Stimulated activated CD4-positive, alpha-beta T cell treated with anti-CD3 and anti-CD28 coated beads, Interleukin-12 subunit alpha, Interleukin-12 subunit beta, amount 100 ng/mL, for 4 hours (primary cell): ENCODE data around the gene NR2F6.
"Not testable (repeated sequence)": the region's sequence is repeated elsewhere in the genome, so short reads cannot be mapped to it uniquely, and the experiment has no call there.

Experiments
- DNase-seq: peaks from one replicate; pipeline ENCODE4 v3.0.0-alpha.2; 2020

Gene NR2F6

GRCh38 chr19:17210296-17210695 is 35.4 kb downstream of the NR2F6 start:
- DNase-seq, result no peak

- peak; percentile 25 for DNase-seq
Observed at GRCh38 chr19:17209126-17210036, 36.3 kb downstream of the NR2F6 start.

GRCh38 chr19:17206736-17207581 is 38.8 kb downstream of the NR2F6 start:
- no peak for DNase-seq

GRCh38 chr19:17205237-17206140 is 40.2 kb downstream of the NR2F6 start:
- peak; percentile 48 for DNase-seq

- no peak for DNase-seq
Observed at GRCh38 chr19:17202713-17203112, 43.0 kb downstream of the NR2F6 start.

GRCh38 chr19:17202249-17202648 is 43.5 kb downstream of the NR2F6 start:
- no peak for DNase-seq

GRCh38 chr19:17200408-17201079 is 45.2 kb downstream of the NR2F6 start:
- DNase-seq, result no peak

- DNase-seq, result no peak
Observed at GRCh38 chr19:17197666-17198065, 48.1 kb downstream of the NR2F6 start.

- no peak for DNase-seq
Observed at GRCh38 chr19:17196610-17197009, 49.1 kb downstream of the NR2F6 start.

GRCh38 chr19:17195106-17195505 is 50.6 kb downstream of the NR2F6 start:
- DNase-seq, result no peak

GRCh38 chr19:17194608-17195007 is 51.1 kb downstream of the NR2F6 start:
- DNase-seq, result no peak

GRCh38 chr19:17192751-17193150 is 53.0 kb downstream of the NR2F6 start:
- no peak for DNase-seq

GRCh38 chr19:17191736-17192135 is 54.0 kb downstream of the NR2F6 start:
- DNase-seq, result not testable (repeated sequence)

- no peak for DNase-seq
Observed at GRCh38 chr19:17185590-17185989, 60.1 kb downstream of the NR2F6 start.

GRCh38 chr19:17184371-17184841 is 61.3 kb downstream of the NR2F6 start:
- DNase-seq, result peak; percentile 18

GRCh38 chr19:17183858-17184321 is 61.8 kb downstream of the NR2F6 start:
- DNase-seq, result no peak

GRCh38 chr19:17183271-17183761 is 62.4 kb downstream of the NR2F6 start:
- DNase-seq, result no peak
